Sigmoid colon (tissue), 4 donors: ENCODE data around the gene SLC6A11.

Experiments
- CTCF ChIP-seq, 4 experiments: fragments of 450-650 bp in 3 of 4; fragments of 200-600 bp in 1 of 4; IDR thresholded peaks; one replicate each; pipeline ENCODE4 v1.5.1; 2016 to 2019; ENCODE audit warnings: antibody characterized with exemption in 4 of 4, mild to moderate bottlenecking in 3 of 4, moderate library complexity in 2 of 4
- EP300 ChIP-seq, 4 donors: sonication (generic); formaldehyde crosslinking; IDR thresholded peaks; one replicate each; pipeline ENCODE4 v1.6.1; 2017; ENCODE audit warnings: antibody characterized with exemption in 4 of 4
- POLR2A ChIP-seq, 2 donors: fragments of 450-650 bp; IDR thresholded peaks; one replicate each; pipeline ENCODE4 v1.6.1; 2016; ENCODE audit warnings: antibody characterized with exemption in 2 of 2, mild to moderate bottlenecking in 2 of 2, moderate library complexity in 2 of 2
- POLR2AphosphoS5 ChIP-seq, 4 donors: sonication (generic); formaldehyde crosslinking; IDR thresholded peaks; one replicate each; pipeline ENCODE4 v1.6.1; 2017; ENCODE audit warnings: antibody characterized with exemption in 4 of 4

GRCh38 chr3:10935846-10936631 lies 120.0 kb downstream of the SLC6A11 start:
- TF ChIP-seq POLR2A (IDR thresholded peaks at IDR 0.05) = no peak
- no peak for TF ChIP-seq CTCF (IDR thresholded peaks at IDR 0.05)
- no peak for TF ChIP-seq POLR2AphosphoS5 (IDR thresholded peaks at IDR 0.05)
- no peak for TF ChIP-seq EP300 (IDR thresholded peaks at IDR 0.05)
